NCI-H748 (cell line): Measurements from ENCODE around the gene TSTD2.

ENCODE experiments used
- DNase-seq: peaks from one replicate; lab custom pipeline; 2025; ENCODE audit not compliant: unreplicated experiment; lab: John Stamatoyannopoulos, UW

TSTD2 gene

DNA sequence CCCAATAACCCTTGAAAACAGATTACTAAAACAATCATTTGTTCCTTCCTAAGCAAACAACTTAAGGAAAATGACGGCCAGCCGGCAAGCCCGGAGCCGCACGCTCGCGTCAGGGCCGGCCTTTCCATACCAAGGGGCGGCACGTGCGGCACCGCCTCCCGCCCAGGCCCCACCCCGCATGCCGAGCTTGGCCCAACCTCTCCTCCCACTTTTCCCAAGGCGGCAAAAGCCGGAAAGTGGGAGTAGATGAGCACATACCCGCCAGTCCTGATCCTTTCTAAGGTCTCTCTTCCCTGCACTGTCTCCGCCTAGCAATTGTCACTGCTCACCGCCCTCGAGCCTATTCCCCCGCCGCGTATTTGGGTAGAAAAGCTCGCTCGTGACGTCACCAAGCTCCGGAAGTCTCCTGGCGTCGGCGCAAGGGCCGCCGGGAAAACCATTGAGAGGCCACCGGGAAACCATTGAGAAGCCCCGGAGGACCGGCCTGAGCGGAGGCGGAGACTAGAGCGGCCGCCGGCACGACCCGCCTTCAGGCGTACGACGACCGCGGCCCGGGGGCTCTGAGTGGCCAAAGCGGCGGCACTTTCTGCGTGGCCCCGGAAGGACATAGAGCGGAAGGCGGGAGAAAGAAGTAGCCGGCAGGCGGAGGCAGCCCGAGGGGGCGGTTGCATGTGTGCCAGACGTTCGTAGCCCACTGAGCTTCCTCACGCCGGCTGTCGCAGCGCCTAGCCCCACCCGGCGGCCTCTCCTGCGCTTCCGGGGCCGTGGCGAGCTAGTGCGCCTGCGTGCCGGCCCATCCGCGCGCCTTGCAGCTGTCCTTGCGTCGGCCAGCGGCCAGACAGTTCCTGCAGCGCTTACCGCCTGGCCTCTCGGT lies at the start of gene TSTD2, which contains the start of gene NCBP1:
Gene TSTD2, minus strand, starts transcription at position 384 of the 874 bp plus-strand sequence. CDS start 5,806 bp downstream, outside the sequence.
Gene NCBP1, plus strand, starts transcription at position 837 of the 874 bp plus-strand sequence. CDS start 61 bp downstream, outside the sequence.
- DNase-seq: peak; percentile 99

DNA sequence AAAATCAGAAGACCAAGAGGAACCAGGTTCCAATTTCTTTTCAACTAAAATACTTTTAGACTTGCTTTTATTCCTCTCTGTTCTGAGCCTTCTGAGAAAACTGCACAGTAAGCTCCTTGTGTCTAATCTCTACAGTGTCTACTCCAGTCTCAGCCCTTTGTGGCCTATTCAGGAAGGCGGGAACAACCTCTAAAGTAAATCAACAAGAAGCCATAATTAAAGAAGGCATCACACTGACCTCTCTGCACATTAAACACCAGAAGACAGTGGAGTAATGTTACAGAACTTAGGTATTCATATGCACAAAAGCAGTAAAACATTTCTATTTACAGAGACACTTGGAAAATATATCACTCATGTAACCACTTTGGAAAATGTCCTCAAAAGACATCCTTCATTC lies 49.1 kb upstream of the TSTD2 start:
- DNase-seq: no peak

DNA sequence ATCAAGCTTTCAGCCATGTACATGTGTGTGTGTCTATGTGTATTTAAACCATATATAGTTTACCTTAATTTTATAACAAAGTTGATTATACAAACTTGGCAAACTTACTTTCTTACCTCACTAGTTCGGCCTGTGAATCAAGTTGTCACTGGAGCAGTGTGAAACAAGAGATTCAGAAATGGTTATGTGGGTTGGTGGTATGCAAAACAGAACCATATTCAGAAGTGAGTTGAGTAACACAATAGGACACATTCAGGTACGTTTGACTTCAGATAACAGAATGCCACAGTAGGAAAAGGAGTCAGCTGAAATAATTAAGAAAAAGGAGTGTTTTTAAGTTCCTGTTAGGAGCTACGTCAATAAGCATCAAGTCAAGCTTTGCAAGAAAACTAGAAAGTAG lies 42.5 kb upstream of the TSTD2 start:
- no peak for DNase-seq

DNA sequence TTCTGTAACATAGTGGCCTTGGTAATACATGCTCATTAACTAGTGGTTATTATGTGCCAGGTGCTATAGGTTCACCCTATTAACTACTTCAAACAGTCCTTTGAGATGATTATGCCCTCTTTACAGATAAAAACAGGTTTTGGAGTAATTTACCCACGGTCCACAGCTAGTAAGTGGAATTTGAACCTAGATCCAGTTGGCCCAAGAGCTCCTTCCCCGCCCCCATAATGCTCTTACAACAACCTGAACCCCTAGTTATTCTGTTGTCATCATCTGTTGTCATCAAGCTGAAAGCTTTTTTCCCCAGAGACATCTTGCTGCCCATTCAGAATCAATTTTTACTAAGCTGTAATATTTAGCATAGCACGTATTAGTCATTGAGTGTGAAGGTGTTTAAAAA lies 40.8 kb upstream of the TSTD2 start:
- DNase-seq: no peak

DNA sequence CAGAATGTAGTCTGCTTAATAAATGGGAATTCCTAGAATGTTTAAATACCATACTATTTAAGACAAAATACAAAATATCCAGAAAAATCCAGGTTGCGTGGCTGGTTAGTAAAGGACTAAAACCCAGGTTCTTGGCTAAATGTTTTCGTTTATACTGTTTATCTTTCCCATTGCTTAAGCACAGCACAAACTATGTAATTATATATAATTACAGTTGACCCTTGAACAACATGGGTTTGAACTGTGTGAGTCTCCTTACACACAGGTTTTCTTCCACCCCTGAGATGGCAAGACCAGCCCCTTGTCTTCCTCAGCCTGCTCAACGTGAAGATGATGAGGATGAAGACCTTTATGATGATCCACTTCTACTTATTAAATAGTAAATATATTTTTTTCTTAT lies 39.2 kb upstream of the TSTD2 start:
- no peak for DNase-seq

DNA sequence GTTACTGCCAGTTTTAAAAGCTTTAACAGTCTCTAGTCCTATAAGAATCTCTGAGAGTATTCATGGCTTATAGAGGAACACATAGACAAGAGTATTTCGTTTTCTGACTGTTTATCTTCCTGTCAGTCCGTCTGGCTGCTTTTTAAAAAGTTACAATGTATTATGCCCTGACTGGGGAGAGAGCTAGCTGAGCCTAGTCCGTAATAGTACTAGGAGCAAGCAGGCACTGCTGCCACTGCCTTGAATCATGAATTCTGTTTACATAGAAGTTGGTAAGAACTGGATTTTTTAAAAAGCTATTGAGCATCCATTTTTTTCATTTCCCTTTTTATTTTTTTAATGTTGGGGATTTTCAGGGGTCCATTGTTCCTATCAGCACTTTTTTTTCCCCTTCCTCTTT lies 37.4 kb upstream of the TSTD2 start:
- DNase-seq: no peak

DNA sequence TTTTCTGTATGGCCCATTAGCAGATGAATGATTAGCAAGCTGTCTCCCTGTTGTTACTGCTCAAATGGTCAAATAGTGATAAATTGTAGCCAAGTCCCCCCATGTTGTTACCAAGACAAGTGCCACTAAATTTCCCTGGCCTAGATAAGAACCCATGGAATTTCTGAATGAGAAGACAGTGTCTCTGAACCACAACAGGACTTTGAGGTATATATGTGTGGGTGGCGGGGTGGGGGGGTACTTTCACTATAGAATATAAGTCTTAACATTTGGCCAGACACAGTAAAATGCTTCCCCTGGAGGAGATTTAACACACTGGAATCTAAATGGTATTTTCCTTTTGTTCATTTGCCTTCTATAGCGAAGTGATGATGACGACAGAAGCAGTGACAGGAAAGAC lies 35.3 kb upstream of the TSTD2 start:
- DNase-seq: no peak

DNA sequence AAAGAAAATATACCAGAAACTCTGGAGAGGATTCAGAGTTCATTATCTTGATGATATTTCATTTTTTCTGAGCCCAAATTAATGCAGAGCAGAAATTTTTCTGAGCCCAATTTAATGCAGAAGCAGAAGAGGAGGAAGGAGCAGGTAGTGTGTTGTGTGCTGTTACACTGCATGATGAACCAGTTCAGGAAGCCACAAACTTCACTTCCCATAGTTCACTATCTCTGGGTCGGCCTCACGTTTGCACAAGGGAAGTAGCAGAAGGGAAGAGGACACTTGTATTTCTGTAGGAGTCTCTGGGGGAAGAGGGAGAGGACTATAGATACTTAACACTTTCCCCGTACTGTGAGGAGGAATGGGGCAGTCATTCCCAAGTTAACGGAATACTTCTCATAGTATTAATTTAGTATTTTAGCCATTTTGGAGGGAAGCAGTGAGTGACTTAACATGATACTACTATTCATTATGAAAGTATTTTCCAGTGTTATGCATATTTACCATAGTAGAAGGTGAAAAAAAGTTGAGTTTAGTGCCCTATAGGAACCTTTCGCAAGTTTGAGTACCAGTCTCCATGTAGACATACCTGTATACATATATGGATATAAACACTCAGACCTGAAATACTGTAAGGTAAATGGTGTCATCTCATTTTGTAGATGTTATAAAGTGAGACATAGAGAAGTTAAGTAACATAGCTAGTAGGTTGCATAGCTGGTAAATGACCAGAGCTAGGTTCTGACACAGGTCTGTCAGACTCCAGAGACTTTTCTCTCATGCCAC lies 33.9 kb upstream of the TSTD2 start:
- no peak for DNase-seq

DNA sequence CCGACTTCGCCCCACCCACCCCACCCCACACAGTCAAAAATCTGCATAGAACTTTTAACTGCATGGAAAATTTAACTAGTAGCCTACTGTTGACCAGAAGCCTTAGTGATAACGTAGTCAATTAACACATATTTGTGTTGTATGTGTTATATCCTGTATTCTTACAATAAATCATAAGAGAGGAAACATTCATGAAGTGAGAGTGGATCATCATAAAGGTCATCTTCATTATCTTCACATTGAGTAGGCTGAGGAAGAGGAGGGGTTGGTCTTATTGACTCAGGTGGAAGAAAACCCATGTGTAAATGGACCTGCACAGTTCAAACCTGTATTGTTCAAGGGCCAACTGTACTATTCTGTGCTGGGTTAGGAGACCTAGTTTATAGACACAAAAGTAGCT lies 32.6 kb upstream of the TSTD2 start:
- DNase-seq: no peak

DNA sequence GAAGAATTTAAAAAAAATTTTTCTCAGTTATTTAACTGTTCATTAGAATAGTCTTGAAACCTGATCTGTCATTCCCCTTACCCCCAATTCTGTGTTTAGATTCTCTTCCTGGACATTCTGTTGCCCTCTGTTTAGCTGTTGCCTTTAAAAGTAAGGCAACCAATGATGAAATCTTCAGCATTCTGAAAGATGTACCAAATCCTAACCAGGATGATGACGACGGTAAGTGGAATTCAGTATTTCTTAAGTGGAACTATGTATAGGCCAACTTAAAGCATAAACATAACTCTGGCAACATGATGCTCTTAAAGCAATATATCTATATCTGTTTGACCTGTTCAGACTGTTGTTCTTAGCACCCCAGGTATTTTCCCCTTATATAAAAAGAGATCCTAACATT lies 27.7 kb upstream of the TSTD2 start:
- no peak for DNase-seq

DNA sequence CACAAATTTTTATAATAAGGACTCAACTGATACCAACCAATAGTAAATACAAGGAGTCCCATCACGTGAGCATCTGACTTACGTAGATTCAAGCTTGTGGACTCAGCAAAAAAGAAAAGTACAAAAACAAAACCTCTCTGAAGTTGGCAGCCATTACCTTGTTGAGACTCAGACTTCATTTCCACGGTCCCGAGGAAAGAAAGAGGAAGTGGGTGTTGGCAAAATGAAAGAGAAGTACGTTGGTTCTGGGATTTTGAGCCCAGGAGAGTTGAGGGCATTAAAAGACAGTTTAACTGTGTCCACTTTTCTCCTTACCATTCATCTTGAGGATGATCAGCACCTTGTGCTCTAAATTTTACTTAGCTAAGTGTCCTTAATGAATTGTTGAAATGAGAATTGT lies 27.2 kb upstream of the TSTD2 start:
- no peak for DNase-seq

DNA sequence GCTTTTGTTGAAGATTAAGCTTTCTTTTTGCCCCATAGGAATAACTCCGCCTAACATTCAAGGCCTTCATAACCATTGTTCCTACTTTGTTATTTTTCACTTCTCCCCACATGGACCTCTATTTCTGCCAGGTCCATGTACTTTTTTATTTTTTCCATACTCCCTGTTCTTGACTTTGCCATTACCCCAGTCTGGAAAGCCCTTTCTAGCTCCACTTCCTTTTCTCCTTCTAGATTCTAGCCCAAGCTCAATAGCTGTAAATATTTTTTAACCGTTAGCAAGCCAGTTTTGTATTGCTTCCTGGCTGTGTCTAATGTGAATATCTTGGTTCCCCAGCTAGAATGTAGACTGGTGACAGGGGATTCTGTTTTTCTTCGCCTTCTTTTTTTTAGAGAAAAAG lies 26.6 kb upstream of the TSTD2 start:
- DNase-seq: no peak

DNA sequence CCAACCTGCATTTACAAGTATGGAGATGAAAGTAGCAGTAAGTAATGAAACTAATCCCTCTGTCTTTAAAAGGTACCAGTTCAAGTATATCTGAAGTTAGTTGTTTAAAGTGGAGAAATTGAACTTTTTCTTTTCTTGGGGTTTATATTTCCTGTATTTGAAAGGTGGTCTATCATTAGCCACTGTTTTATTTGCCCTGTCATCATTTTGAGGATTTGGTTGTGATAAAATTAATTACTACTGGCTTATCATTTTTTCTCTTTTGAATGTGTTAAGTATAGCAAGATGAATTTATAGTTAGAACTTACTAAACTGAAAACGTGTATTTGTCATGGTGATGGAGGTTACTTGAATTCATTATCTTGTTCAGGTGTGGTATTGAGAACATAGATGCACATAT lies 25.5 kb upstream of the TSTD2 start:
- DNase-seq: no peak

DNA sequence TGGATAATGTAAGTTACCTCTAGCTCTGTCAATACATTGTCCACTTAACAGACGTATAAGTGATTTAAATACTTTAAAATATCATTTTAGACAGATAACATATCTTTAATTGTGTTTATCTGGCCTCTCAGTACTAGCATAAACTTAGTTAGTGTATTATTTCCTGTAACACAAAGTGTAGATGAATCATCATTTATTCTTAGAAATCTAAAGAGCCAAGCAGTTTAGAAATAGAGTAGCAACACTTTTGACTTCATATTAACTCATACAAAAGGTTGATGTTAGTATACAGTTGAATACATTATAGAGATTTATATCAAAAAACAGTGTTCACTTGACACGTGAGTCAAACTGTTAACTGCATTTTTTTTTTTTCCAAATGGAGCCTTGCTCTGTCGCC lies 18.5 kb upstream of the TSTD2 start:
- DNase-seq: no peak

DNA sequence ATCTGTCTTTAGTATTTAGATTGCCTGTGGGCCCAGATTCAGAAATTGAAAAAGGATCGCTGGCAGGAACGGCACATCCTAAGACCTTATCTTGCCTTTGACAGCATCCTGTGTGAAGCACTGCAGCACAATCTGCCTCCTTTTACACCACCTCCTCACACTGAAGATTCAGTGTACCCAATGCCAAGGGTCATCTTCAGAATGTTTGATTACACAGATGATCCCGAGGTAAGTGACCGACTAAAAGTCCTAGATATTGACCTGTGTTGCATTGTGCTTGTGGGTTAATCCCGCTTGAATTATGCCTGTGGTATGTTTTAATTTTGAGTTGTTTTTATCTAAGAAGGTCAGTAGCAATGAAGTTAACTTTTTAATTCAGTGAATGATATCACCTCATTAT lies 14.8 kb upstream of the TSTD2 start:
- DNase-seq: no peak

DNA sequence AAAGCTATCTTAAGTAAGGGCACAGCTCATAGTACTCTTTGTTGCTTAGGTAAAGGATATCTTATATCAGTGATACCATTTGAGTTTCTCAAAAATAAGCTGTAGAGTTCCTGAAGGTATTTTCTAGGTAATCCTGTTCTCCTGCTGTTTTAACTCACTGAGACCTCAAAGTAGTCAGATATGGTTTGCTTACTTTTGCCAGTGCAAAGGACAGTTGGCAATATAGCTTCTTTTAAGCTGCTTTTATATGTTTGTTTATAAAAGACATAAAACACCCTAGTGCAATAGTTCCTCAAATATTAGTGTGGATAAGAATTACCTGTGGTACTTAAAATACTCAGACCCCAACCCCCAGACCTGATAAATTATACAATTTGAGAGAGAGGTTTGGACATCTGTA lies 12.6 kb upstream of the TSTD2 start:
- no peak for DNase-seq

DNA sequence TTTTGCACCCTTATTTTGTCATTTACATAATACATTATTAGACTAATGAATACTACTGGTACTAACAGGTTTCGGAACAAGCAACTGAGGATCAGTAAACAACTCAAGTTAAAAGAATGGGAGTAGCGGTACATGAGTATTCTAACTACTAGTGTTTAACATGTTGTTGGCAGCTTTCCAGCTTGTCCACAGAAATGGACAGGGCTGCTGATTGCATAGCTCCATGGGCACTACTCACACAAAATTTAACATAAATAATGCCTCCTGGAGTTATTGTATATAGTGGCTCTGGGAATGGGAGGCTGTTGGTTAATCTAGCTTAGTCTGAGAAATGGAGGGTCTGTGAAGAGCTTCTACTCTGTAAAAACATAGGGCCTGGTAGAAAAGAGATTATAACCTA lies 7.2 kb upstream of the TSTD2 start:
- peak; percentile 76 for DNase-seq

DNA sequence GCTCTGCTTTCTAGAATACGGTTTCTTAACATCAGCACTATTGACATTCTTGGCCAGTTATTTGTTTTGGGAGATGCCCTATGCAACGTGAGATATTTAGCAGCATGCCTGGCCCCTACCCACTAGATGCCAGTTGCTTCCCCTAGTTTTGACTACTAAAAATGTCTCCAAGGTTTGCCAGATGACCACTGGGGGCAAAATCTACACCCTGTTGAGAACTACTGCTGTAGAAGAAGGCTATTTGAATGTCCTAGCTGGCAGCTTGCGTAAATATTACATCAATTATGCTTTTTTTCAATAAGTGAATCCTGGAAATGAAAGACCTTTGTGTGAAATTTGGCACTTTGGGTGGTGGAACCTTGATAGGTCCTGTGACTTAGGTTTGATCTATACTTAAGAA lies 5.5 kb upstream of the TSTD2 start:
- no peak for DNase-seq

DNA sequence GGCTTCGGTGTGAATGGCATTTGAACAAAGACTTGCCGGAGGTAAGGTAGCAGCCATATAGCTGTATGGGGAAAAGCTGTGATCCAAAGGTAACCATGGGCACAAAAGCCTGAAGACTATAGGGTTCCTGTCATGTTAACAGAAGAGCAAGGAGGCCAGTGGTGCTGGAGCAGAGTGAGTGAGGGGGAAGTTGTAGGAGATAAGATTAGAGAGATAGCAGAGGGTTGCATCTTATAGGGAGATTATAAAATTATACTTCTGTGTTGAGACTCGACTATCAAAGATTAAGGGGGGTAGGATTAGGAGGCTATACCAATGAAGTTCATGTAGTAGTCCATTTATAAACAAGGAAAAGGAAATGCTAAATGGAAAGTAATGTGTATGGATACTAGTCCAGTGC lies 3.7 kb upstream of the TSTD2 start:
- DNase-seq: no peak

DNA sequence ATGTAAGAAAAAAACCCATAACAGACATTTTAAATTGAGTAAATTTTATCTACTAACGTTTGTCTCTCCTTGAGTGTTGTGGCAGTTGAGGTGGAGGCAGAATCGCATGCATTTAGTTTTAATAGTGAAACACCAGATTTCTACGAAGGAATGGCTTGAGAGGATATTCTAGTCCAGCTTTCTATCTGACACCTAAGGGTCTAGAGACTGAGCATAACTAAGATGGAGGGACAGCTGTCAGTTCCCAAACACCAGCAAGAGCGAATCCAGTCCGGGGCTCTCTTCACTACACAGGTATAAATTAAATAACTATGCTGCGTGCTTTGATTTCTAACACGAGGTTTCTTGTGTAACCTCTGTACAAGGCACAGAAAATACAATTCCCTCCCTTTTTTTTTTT lies 1.9 kb upstream of the TSTD2 start:
- no peak for DNase-seq

DNA sequence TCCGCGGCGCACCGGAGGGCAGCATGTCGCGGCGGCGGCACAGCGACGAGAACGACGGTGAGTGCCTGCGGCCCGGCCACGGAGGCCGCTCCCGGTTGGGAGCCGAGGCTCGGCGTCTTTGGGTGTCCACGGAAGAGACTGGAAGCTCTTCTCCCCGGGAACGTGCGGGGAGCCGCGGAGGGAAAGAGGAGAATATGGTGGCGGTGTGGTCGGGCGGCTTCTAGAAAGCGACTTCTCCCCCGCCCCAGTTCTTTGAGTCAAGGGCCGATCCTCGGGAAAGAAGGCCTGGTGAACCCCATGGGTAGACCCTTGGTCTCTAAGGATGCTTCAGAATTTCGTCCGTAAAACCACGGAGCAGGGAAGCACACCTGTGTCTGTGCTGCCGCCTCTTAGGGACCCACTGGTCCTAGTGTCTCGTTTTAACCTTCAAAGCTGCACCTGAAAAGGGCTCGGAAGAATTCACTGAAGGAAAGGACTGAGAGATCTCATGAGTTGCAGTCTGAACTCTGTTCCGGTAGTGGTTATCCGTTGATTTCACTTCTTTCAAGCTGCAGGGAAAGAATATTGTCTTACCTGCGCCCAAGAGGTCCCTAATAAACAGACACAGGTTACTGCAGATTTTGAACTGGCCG lies 807 bp upstream of the TSTD2 start:
- peak; percentile 56 for DNase-seq
